ENCODE results near the gene FAS. TPM values are rescaled to one million over a fixed set of nuclear protein-coding genes. Genes with fewer than 3 reads are reported as not detected.

Gene FAS
- total and polyA plus RNA-seq, 4 donors: 2.2 to 13.2 (median 5.9) TPM

DNA sequence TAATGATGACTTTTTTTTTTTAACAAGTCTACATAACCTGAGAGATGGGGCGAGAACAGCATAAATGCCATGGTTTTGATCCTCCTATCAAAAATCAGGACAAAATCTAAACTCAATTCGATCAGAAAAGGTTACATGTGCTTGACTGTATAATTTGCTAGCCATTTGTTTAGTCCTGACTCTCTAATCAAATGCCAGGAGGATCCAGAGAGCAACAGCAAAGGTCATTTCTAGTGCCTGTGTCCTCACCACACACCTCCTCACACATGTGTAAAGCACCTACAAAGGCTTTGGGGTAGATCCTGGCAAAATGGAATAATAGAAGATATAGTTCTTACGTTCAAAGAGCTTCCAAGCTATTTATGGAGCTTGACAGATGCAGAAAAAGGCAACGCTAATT is 11.0 kb upstream of the FAS start:
- Histone ChIP-seq H3K27me3 (ENCODE audit: control insufficient read depth in 4 of 4, insufficient read depth in 4 of 4, low read length in 3 of 4) (no peaks in the 10 kb centered on the region), H3K4me1 (ENCODE audit: control insufficient read depth in 4 of 4, insufficient read depth in 4 of 4, low read length in 3 of 4) (peaks cover 3 to 43% (median 32%) of the 10 kb centered on the region in 4 donors), H3K4me3 (ENCODE audit: low read depth in 1 of 3, low read length in 3 of 3) (no peak overlapping the region), H3K9me3 (ENCODE audit: control insufficient read depth in 4 of 4, low read length in 3 of 4) (no peaks in the 10 kb centered on the region), H3K27ac (ENCODE audit: low read depth in 1 of 2, low read length in 2 of 2) (peak overlapping the region; percentile 61 to 62), H3K36me3 (ENCODE audit: control insufficient read depth in 4 of 4, insufficient read depth in 3 of 4, low read depth in 1 of 4, low read length in 3 of 4) (no peaks in the 10 kb centered on the region), H3K9ac (ENCODE audit: low read depth in 1 of 2, low read length in 2 of 2) (no peak overlapping the region)
- TF ChIP-seq EGR1 (IDR thresholded peaks at IDR 0.05; ENCODE audit: low read depth in 2 of 2) (no peak), HNF4A (conservative IDR thresholded peaks at IDR 0.05) (peak; percentile 57 to 63), HNF4G (IDR thresholded peaks at IDR 0.05) (peak; percentile 18), NR2F2 (IDR thresholded peaks at IDR 0.05) (no peak), FOXA1 (IDR thresholded peaks at IDR 0.05) (no peak), TAF1 (conservative IDR thresholded peaks at IDR 0.05) (no peak), YY1 (IDR thresholded peaks at IDR 0.05) (peak; percentile 12), RXRA (IDR thresholded peaks at IDR 0.05) (peak; percentile 39 to 75), GABPA (IDR thresholded peaks at IDR 0.05 in 1 of 2, conservative IDR thresholded peaks at IDR 0.05 in 1 of 2) (no peak), CTCF (IDR thresholded peaks at IDR 0.05; ENCODE audit: low read depth, low read length, missing input control) (no peak), ZBTB33 (IDR thresholded peaks at IDR 0.05) (no peak), FOXA2 (IDR thresholded peaks at IDR 0.05) (no peak), SP1 (IDR thresholded peaks at IDR 0.05) (peak; percentile 51), ATF3 (IDR thresholded peaks at IDR 0.05) (no peak), RAD21 (IDR thresholded peaks at IDR 0.05) (no peak), JUND (IDR thresholded peaks at IDR 0.05) (no peak)
- TF ChIP-seq, protein P1, sequence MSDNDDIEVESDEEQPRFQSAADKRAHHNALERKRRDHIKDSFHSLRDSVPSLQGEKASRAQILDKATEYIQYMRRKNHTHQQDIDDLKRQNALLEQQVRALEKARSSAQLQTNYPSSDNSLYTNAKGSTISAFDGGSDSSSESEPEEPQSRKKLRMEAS (IDR thresholded peaks at IDR 0.05): peak; percentile 49
- TF ChIP-seq, protein P2, sequence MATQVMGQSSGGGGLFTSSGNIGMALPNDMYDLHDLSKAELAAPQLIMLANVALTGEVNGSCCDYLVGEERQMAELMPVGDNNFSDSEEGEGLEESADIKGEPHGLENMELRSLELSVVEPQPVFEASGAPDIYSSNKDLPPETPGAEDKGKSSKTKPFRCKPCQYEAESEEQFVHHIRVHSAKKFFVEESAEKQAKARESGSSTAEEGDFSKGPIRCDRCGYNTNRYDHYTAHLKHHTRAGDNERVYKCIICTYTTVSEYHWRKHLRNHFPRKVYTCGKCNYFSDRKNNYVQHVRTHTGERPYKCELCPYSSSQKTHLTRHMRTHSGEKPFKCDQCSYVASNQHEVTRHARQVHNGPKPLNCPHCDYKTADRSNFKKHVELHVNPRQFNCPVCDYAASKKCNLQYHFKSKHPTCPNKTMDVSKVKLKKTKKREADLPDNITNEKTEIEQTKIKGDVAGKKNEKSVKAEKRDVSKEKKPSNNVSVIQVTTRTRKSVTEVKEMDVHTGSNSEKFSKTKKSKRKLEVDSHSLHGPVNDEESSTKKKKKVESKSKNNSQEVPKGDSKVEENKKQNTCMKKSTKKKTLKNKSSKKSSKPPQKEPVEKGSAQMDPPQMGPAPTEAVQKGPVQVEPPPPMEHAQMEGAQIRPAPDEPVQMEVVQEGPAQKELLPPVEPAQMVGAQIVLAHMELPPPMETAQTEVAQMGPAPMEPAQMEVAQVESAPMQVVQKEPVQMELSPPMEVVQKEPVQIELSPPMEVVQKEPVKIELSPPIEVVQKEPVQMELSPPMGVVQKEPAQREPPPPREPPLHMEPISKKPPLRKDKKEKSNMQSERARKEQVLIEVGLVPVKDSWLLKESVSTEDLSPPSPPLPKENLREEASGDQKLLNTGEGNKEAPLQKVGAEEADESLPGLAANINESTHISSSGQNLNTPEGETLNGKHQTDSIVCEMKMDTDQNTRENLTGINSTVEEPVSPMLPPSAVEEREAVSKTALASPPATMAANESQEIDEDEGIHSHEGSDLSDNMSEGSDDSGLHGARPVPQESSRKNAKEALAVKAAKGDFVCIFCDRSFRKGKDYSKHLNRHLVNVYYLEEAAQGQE (IDR thresholded peaks at IDR 0.05): peak; percentile 97
- WGBS: 48% methylated on average over 4 of the region's 4 CpGs
- DNase-seq (ENCODE audit: low spot score): no peak

All from liver (tissue), 9 donors.